ENCODE data around the gene KLHL13.
"Not testable (repeated sequence)": the region's sequence is repeated elsewhere in the genome, so short reads cannot be mapped to it uniquely, and the experiment has no call there.

The KLHL13 gene

GRCh38 chrX:118116713-118117550 is at the start of gene KLHL13:
Gene KLHL13 (minus strand): TSS chrX:118116810. CDS start chrX:118028473, 88,337 bp downstream.
- FAIRE-seq: no peak

- no peak for FAIRE-seq
Observed at GRCh38 chrX:118164138-118164537, 47.5 kb upstream of the KLHL13 start.

GRCh38 chrX:118156953-118157608 is 40.5 kb upstream of the KLHL13 start:
- no peak for FAIRE-seq

GRCh38 chrX:118156254-118156952 is 39.8 kb upstream of the KLHL13 start:
- no peak for FAIRE-seq

GRCh38 chrX:118153270-118153669 is 36.7 kb upstream of the KLHL13 start:
- no peak for FAIRE-seq

- FAIRE-seq: no peak
Observed at GRCh38 chrX:118152721-118153120, 36.1 kb upstream of the KLHL13 start.

GRCh38 chrX:118148737-118149136 is 32.1 kb upstream of the KLHL13 start:
- no peak for FAIRE-seq

GRCh38 chrX:118147771-118148170 is 31.2 kb upstream of the KLHL13 start:
- not testable (repeated sequence) for FAIRE-seq

GRCh38 chrX:118143578-118143977 is 27.0 kb upstream of the KLHL13 start:
- no peak for FAIRE-seq

- no peak for FAIRE-seq
Observed at GRCh38 chrX:118131336-118131735, 14.7 kb upstream of the KLHL13 start.

GRCh38 chrX:118129681-118130080 is 13.1 kb upstream of the KLHL13 start:
- FAIRE-seq: no peak

GRCh38 chrX:118128724-118129123 is 12.1 kb upstream of the KLHL13 start:
- no peak for FAIRE-seq

GRCh38 chrX:118126286-118126685 is 9.7 kb upstream of the KLHL13 start:
- FAIRE-seq: no peak

GRCh38 chrX:118124243-118124642 is 7.6 kb upstream of the KLHL13 start:
- not testable (repeated sequence) for FAIRE-seq

- FAIRE-seq: no peak
Observed at GRCh38 chrX:118117741-118118140, 1.1 kb upstream of the KLHL13 start.

GRCh38 chrX:118115953-118116712 is 477 bp downstream of the KLHL13 start:
- no peak for FAIRE-seq

GRCh38 chrX:118114971-118115370 is 1.6 kb downstream of the KLHL13 start:
- FAIRE-seq: no peak

GRCh38 chrX:118109065-118109464 is 7.5 kb downstream of the KLHL13 start:
- no peak for FAIRE-seq

- no peak for FAIRE-seq
Observed at GRCh38 chrX:118108304-118108703, 8.3 kb downstream of the KLHL13 start.

GRCh38 chrX:118100091-118100490 is 16.5 kb downstream of the KLHL13 start:
- FAIRE-seq: no peak

- FAIRE-seq: no peak
Observed at GRCh38 chrX:118088084-118088483, 28.5 kb downstream of the KLHL13 start.

- FAIRE-seq: no peak
Observed at GRCh38 chrX:118074196-118074595, 42.4 kb downstream of the KLHL13 start.
